ENCODE data around the gene TEX2.

- no peak for TF ChIP-seq CTCF (IDR thresholded peaks at IDR 0.05)
- TF ChIP-seq EP300 (IDR thresholded peaks at IDR 0.05), result no peak
- TF ChIP-seq POLR2A (IDR thresholded peaks at IDR 0.05), result no peak
- TF ChIP-seq POLR2AphosphoS5 (IDR thresholded peaks at IDR 0.05), result no peak
These were observed 137.1 kb downstream of the TEX2 start for GRCh38 chr17:64125937-64126336.
